Endothelial cell (in vitro differentiated cells): ENCODE measurements around the gene ARL6IP4. TPM values are rescaled to one million over a fixed set of nuclear protein-coding genes. Genes with fewer than 3 reads are reported as not detected.

Experiments
- DNase-seq: peaks from one replicate; pipeline ENCODE4 v3.0.0; 2021; ENCODE audit warnings: low spot score
- H3K27ac Mint-ChIP-seq: one replicate; pipeline ENCODE4 v1.8.0; 2021; ENCODE audit warnings: mixed read lengths, inconsistent platforms; ENCODE audit not compliant: unreplicated experiment
- H3K27me3 Mint-ChIP-seq: one replicate; pipeline ENCODE4 v1.8.0; 2021; ENCODE audit warnings: mild to moderate bottlenecking, moderate library complexity, mixed read lengths, inconsistent platforms; ENCODE audit not compliant: unreplicated experiment
- H3K36me3 Mint-ChIP-seq: one replicate; pipeline ENCODE4 v1.8.0; 2021; ENCODE audit warnings: mild to moderate bottlenecking, low read depth, mixed read lengths, inconsistent platforms; ENCODE audit not compliant: unreplicated experiment
- H3K4me1 Mint-ChIP-seq: one replicate; pipeline ENCODE4 v1.8.0; 2021; ENCODE audit warnings: mild to moderate bottlenecking, mixed read lengths, inconsistent platforms; ENCODE audit not compliant: unreplicated experiment
- H3K4me3 Mint-ChIP-seq: one replicate; pipeline ENCODE4 v1.8.0; 2021; ENCODE audit warnings: mild to moderate bottlenecking, mixed read lengths, inconsistent platforms; ENCODE audit not compliant: unreplicated experiment
- H3K9me3 Mint-ChIP-seq: one replicate; pipeline ENCODE4 v1.8.0; 2021; ENCODE audit warnings: mixed read lengths, inconsistent platforms; ENCODE audit not compliant: unreplicated experiment
- total RNA-seq: library from RNA; stranded (reverse); fragmentation: NEBNext Ultra II Directional; extraction: Animal tissue kit (Norgen Biotek cat#: 25700); gene quantifications from one replicate; pipeline ENCODE4 v1.2.1, GENCODE V29; 2021; ENCODE audit not compliant: unreplicated experiment
- TF ChIP-seq, protein P1 (sequence below): fragments of 200-600 bp; sonication (generic); IDR thresholded peaks from one replicate; pipeline ENCODE4 v1.5.0; 2021; ENCODE audit warnings: antibody characterized with exemption; ENCODE audit not compliant: unreplicated experiment

ARL6IP4 gene
- total RNA-seq, 1 donor from 2014 or later: 151 TPM

DNA sequence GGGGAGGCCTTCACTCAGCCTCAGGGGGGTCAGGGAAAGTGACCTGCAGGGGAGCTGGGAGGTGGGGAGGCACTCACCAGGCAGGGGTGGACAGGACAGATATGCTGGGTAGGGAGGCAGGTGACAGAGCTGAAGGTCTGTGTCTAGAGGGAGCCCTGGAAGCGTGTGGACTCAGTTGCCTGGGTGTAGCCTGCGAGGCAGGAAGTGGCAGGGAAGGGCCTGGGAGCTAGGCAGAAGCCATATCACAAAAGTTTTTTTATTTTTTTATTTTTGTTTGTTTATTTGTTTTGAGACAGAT lies 39.3 kb downstream of the ARL6IP4 start:
- H3K9me3 Mint-ChIP-seq: no peaks in the 10 kb centered on the region
- H3K27me3 Mint-ChIP-seq: no peaks in the 10 kb centered on the region
- H3K27ac Mint-ChIP-seq: no peak overlapping the region
- TF ChIP-seq, protein P1, sequence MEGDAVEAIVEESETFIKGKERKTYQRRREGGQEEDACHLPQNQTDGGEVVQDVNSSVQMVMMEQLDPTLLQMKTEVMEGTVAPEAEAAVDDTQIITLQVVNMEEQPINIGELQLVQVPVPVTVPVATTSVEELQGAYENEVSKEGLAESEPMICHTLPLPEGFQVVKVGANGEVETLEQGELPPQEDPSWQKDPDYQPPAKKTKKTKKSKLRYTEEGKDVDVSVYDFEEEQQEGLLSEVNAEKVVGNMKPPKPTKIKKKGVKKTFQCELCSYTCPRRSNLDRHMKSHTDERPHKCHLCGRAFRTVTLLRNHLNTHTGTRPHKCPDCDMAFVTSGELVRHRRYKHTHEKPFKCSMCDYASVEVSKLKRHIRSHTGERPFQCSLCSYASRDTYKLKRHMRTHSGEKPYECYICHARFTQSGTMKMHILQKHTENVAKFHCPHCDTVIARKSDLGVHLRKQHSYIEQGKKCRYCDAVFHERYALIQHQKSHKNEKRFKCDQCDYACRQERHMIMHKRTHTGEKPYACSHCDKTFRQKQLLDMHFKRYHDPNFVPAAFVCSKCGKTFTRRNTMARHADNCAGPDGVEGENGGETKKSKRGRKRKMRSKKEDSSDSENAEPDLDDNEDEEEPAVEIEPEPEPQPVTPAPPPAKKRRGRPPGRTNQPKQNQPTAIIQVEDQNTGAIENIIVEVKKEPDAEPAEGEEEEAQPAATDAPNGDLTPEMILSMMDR: no peak
- peaks cover 3% of the 10 kb centered on the region for H3K4me1 Mint-ChIP-seq
- H3K36me3 Mint-ChIP-seq: no peaks in the 10 kb centered on the region
- no peak for DNase-seq
- H3K4me3 Mint-ChIP-seq: no peak overlapping the region

DNA sequence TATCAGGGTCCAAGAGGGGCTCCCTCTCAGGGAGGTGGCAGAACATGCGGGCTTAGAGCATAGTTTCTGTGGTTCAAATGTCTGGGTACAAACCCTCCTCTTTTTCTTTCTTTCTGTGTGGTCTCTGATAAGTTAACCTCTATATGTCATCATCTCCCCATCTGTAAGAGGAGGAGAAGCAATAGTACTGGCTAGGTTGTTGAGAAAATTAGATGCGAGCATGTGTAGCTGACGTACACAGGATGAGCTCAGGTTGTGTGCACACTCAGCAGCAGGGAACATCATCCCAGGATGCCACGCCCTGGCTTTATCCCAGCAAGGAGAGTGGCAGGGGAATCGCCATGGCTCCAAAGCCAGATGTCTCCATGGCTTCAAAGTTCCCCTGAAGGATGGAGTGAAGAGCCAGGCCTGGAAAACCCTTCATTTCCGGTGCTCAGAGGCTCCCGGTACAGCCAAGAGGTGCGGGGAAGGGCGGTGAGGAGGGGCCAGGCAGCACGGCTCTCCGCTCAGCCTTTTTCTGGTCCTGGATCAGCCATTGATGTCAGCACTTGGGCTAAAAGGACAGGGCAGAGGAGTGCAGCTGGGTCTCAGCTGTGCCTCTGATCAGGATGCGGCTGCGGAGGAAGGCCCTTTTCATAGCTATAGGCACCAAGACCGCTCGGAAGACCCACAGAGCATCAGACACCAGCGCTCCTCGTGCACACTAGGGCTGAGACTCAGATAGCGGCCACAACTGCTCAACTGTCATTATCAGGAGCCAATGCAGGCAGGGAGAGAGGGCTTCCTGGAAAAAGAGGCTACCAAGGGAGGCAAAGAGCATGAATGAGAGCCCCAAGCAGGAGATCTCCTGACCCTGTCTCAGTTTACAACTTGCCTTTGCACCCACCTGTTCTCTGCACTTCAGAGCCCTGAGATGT lies 41.5 kb downstream of the ARL6IP4 start:
- Mint-ChIP-seq H3K27ac (no peak overlapping the region), H3K36me3 (peaks cover 4% of the 10 kb centered on the region), H3K4me3 (no peak overlapping the region), H3K9me3 (no peaks in the 10 kb centered on the region), H3K27me3 (no peaks in the 10 kb centered on the region), H3K4me1 (peaks cover 3% of the 10 kb centered on the region)
- no peak for DNase-seq
- TF ChIP-seq, protein P1: no peak

DNA sequence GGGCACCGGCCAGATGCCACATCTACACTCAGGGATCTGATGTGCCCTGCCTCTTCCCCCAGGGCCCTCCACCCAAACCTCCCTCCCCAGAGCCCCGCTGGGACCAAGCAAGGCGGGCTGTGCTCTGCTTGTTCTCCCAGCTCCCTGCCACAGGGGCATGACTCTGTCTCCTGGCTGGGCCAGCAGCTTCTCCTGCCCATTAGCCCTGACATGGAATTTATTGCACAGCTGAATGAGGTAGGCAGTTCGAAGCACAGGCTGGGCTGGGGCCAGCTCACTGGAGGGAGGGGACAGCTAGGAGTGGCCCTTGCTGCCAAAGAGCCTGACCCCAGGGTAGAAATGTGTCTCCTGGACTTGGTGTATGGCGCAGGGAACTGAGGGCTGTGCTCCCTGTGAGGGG lies 42.4 kb downstream of the ARL6IP4 start:
- TF ChIP-seq, protein P1: no peak
- Mint-ChIP-seq H3K4me1 (peaks cover 3% of the 10 kb centered on the region), H3K9me3 (no peaks in the 10 kb centered on the region), H3K4me3 (no peak overlapping the region), H3K27ac (no peak overlapping the region), H3K36me3 (peaks cover 4% of the 10 kb centered on the region), H3K27me3 (peaks cover 2% of the 10 kb centered on the region)
- DNase-seq: no peak

DNA sequence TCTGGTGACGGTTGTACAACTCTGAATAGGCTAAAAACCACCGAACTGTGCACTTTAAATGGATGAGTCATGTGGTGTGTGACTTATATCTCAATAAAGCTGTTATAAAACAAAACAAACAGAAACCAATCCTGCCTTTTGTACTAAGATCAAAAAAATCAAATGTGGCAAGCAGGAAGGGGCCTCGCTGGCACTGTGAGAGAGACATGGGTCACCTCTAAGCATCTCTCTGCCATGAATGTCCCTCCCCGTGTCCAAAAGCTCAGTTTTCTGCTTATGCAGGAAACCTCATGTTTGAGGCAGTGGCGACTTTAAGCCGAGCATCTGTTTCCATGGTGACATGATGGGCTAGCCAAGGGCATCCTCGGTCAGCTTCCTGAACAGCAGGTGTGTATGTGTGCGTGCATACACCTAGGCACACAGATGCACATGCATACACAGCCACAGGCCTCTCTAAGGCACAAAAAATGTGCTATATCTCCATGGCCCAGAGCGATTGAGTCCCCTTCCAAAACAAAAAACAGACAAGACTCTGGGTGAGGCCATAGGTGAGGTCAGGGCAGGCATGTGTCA lies 44.4 kb downstream of the ARL6IP4 start:
- TF ChIP-seq, protein P1: no peak
- DNase-seq: no peak
- peaks cover 4% of the 10 kb centered on the region for H3K36me3 Mint-ChIP-seq
- H3K9me3 Mint-ChIP-seq: no peaks in the 10 kb centered on the region
- H3K4me1 Mint-ChIP-seq: no peaks in the 10 kb centered on the region
- H3K27me3 Mint-ChIP-seq: peaks cover 2% of the 10 kb centered on the region
- H3K4me3 Mint-ChIP-seq: no peak overlapping the region
- no peak overlapping the region for H3K27ac Mint-ChIP-seq
